Common myeloid progenitor, CD34-positive (primary cell): ENCODE measurements around the gene TMEM242. TPM values are rescaled to one million over a fixed set of nuclear protein-coding genes. Genes with fewer than 3 reads are reported as not detected.

Experiments
- CTCF ChIA-PET: fragments of 350-600 bp; sonication (Branson Sonifier 250); formaldehyde crosslinking; loops from one replicate; lab custom pipeline; 2021; ENCODE audit warnings: antibody characterized with exemption; lab: Charles Lee
- POLR2A ChIA-PET: fragments of 350-600 bp; sonication (Branson Sonifier 250); formaldehyde crosslinking; loops from one replicate; lab custom pipeline; 2021; ENCODE audit warnings: antibody characterized with exemption; lab: Charles Lee
- DNase-seq, 3 donors: peaks; one replicate each; pipeline versions ENCODE4 v3.0.0 to v3.0.0-alpha.2; 2013
- H3K27ac ChIP-seq, 2 experiments: 1 replicate in 1 of 2; 2 replicates in 1 of 2; pipeline ENCODE4 v1.7.0; 2013; ENCODE audit warnings: inconsistent platforms in 2 of 2, low read length in 2 of 2, mild to moderate bottlenecking in 2 of 2, low read depth in 1 of 2, moderate library complexity in 1 of 2; ENCODE audit not compliant: severe bottlenecking in 2 of 2, insufficient read depth in 1 of 2, poor library complexity in 1 of 2
- H3K27me3 ChIP-seq, 5 experiments: replicated peaks in 2 of 5; 1 replicate in 3 of 5; 2 replicates in 2 of 5; pipeline versions ENCODE4 v1.6.1 to v1.7.0; 2013; ENCODE audit warnings: low read length in 4 of 5, mild to moderate bottlenecking in 2 of 5, moderate library complexity in 2 of 5, inconsistent platforms in 1 of 5; ENCODE audit not compliant: insufficient read depth in 5 of 5, control insufficient read depth in 4 of 5
- H3K36me3 ChIP-seq, 4 experiments: 1 replicate in 2 of 4; 2 replicates in 2 of 4; pipeline versions ENCODE4 v1.6.1 to v1.7.0; 2013; ENCODE audit warnings: low read length in 3 of 4, control low read depth in 1 of 4, mild to moderate bottlenecking in 1 of 4; ENCODE audit not compliant: control insufficient read depth in 4 of 4, insufficient read depth in 4 of 4
- H3K4me1 ChIP-seq, 4 experiments: 1 replicate in 3 of 4; 2 replicates in 1 of 4; pipeline versions ENCODE4 v1.6.1 to v1.7.1; 2013; ENCODE audit warnings: low read length in 3 of 4, mild to moderate bottlenecking in 3 of 4, control low read depth in 1 of 4, inconsistent platforms in 1 of 4, moderate library complexity in 1 of 4; ENCODE audit not compliant: control insufficient read depth in 4 of 4, insufficient read depth in 4 of 4; ENCODE audit errors: control extremely low read depth in 1 of 4
- H3K4me3 ChIP-seq, 7 experiments: 1 replicate in 4 of 7; 2 replicates in 3 of 7; pipeline versions ENCODE4 v1.5.1 to v1.7.0; 2013; ENCODE audit warnings: mild to moderate bottlenecking in 7 of 7, low read length in 6 of 7, moderate library complexity in 6 of 7, inconsistent platforms in 2 of 7, low read depth in 2 of 7, control low read depth in 1 of 7; ENCODE audit not compliant: insufficient read depth in 4 of 7, control insufficient read depth in 1 of 7; ENCODE audit errors: extremely low read depth in 1 of 7
- H3K9me3 ChIP-seq, 5 experiments: 1 replicate in 4 of 5; 2 replicates in 1 of 5; pipeline versions ENCODE4 v1.6.1 to v1.7.1; 2013; ENCODE audit warnings: low read length in 4 of 5, mild to moderate bottlenecking in 2 of 5, inconsistent platforms in 1 of 5, low read depth in 1 of 5, moderate library complexity in 1 of 5; ENCODE audit not compliant: control insufficient read depth in 4 of 5, insufficient read depth in 2 of 5; ENCODE audit errors: control extremely low read depth in 1 of 5
- WGBS: methylation state at CpG from one replicate; pipeline ENCODE4 v1.1.5; 2013; ENCODE audit not compliant: insufficient coverage; 5-methylcytosine and 5-hydroxymethylcytosine counted together
- polyA plus RNA-seq: library from polyadenylated mRNA; unstranded; fragments of 120-200 nt; gene quantifications from one replicate; pipeline ENCODE4 v1.2.1, GENCODE V29; 2013

The TMEM242 gene
- 11.3 TPM for polyA plus RNA-seq

DNA sequence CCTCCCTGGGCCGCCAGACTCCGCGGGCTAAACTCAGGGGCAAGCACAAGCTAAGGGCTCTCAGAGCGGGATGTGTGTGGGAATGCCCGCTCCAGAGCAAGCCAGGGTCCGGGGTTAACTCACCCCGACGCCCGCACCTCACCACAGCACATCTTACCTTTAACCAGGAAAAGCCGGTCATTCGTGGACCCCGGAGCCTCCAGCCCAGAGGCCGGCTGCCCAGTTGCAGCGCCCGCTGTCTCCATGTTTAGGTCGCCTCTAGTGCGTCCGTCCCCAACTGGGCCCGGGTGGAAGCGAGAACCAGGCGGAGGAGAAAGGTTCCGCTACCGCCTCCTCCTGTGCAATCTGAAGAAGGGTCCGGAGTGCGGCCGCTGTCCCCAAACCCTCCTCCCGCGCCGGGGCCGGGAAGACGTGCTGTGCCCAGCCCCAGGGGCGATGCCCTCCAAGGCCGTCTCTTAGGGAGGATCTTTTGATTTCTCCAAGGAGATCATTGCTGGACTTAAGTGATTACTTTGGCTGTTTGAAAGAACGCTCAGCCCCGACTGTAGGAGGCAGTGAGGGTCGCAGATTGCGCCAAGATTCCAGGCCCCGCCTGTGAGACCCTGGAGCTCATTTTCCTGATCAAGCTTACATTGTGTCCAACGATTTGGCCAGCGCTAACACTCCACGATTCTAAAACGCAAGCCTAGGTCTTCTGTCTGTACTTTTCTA lies at the start of gene TMEM242:
TSS of gene TMEM242 (minus strand) at position 265 of the 711 bp plus-strand sequence. CDS start at position 245, 20 bp downstream.
- CTCF ChIA-PET, result interaction anchor here (0.6 to 5.9 kb wide), 7 partner anchors 9 to 645 kb away, joined by 3 to 71 read pairs (median 3); no protein-coding TSS in a partner anchor
- H3K9me3 ChIP-seq, result no peaks in the 10 kb centered on the region
- peaks cover 8 to 19% (median 11%) of the 10 kb centered on the region in 4 experiments for H3K4me1 ChIP-seq
- peaks cover 4 to 17% (median 10%) of the 10 kb centered on the region in 4 experiments for H3K36me3 ChIP-seq
- H3K4me3 ChIP-seq, result peak within 1 kb of the TSS; percentile 78 to 97 (median 96)
- peak within 1 kb of the TSS; percentile 82 to 91 for H3K27ac ChIP-seq
- peaks cover 0 to 3% (median 0%) of the 10 kb centered on the region in 5 experiments for H3K27me3 ChIP-seq
- peak; percentile 95 to 96 (median 95) for DNase-seq
- WGBS, result 0% methylated on average over 34 of the region's 42 CpGs
- POLR2A ChIA-PET, result interaction anchor here (0.6 to 1.4 kb wide), 2 partner anchors 14 to 71 kb away, joined by 3 to 5 read pairs; no protein-coding TSS in a partner anchor

DNA sequence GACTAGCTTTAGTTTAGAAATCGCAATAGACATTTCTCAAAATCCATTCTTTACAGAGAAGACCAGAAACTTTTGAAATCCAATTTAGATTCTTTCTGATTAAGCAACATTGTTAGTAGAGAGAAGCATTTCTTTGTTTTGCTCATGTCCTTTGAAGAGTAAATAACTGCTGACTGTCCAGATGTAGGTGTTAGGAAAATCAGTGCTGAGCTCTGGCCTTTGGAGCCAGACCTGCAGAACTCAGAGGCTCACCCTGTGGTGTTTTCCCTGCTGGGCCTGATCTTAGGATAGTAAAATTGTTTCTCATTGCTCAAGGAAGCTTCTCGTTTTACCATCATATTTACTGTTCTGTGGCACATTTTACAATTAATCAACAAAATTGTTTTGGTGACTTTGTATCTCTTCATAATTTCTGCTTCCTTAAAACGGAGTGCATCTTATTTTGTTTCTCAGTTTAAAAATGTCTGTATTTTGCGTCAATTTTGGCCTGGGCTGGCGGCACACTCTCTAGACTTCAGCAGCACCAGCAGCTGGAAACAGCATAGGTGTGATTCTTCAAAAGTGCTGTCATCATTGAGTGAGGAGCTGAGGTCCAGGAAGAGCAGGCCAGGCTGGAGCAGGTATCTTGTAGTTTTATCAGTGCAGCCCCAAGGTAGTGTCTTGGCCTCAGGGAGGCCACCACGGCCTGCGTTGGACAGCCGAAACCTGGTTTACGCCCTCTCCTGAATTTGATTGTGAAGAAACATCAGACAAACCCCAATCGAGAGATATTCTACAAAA lies 49.4 kb upstream of the TMEM242 start:
- Histone ChIP-seq H3K4me3 (no peak overlapping the region), H3K9me3 (no peaks in the 10 kb centered on the region), H3K27ac (no peak overlapping the region), H3K27me3 (no peaks in the 10 kb centered on the region), H3K4me1 (peaks cover 0 to 20% (median 18%) of the 10 kb centered on the region in 4 experiments), H3K36me3 (no peaks in the 10 kb centered on the region)
- ChIA-PET POLR2A (no interaction called here), CTCF (no interaction called here)
- DNase-seq, result no peak
- 100% methylated on average over 6 of the region's 10 CpGs for WGBS

DNA sequence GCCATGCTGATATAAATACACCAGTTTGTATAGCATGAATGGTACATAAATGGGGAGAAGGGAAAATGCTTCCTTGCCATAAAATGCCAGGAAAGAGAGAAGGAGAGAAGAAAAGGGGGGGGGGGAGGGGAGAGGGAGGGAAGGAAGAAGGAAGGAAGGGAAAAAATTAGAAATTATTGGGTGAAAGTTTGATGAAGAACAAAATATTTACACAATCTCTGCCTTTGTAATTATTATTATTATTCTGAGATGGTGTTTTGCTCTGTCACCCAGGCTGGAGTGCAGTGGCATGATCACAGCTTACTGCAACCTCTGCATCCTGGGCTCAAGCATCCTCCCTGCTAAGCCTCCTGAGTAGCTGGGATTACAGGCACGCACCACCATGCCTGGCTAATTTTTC lies 47.4 kb upstream of the TMEM242 start:
- no peaks in the 10 kb centered on the region for H3K27me3 ChIP-seq
- WGBS, result 100% methylated on average over 1 of the region's 1 CpG
- CTCF ChIA-PET, result interaction anchor here (0.9 to 1.4 kb wide), 4 partner anchors 9 to 53 kb away, joined by 3 to 7 read pairs (median 4); no protein-coding TSS in a partner anchor
- POLR2A ChIA-PET, result no interaction called here
- H3K9me3 ChIP-seq, result no peaks in the 10 kb centered on the region
- no peaks in the 10 kb centered on the region for H3K36me3 ChIP-seq
- peaks cover 0 to 20% (median 18%) of the 10 kb centered on the region in 4 experiments for H3K4me1 ChIP-seq
- H3K27ac ChIP-seq, result no peak overlapping the region
- H3K4me3 ChIP-seq, result no peak overlapping the region
- DNase-seq, result no peak

DNA sequence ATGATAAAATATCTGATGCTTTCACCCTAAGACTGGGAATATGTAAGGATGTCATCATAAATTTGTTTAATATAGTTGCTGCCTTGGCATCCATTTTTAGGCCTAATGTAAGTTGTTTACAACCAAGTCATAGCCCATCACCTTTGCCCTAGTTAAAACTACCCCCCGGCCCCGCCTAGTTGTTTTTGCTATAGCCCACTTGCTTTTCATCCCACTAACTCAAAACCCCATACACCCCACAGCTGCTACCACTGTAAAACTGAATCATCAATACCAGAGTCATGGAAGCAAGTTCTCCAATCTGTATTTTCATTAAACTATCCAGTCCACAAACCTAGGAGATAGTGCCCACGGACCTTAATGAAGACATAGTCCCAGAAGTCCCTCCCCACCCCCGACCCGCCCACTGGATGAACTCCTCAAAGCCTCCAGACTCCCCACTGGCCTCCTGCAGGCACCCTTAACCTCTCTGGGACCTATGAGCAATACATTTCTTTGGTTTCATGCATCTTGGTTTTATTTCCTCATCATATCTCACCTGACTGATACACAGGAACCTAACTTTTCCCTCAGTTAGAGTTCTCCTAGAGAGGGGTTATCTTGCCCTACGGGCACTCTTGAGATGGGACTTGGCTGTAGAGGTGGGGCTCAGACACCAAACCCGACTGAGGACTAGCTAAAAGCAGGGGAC lies 45.2 kb upstream of the TMEM242 start:
- H3K27me3 ChIP-seq, result no peaks in the 10 kb centered on the region
- DNase-seq, result peak in 1 of 3 donors; percentile 8
- no peak overlapping the region for H3K4me3 ChIP-seq
- H3K36me3 ChIP-seq, result no peaks in the 10 kb centered on the region
- no peaks in the 10 kb centered on the region for H3K9me3 ChIP-seq
- H3K4me1 ChIP-seq, result peaks cover 0 to 20% (median 18%) of the 10 kb centered on the region in 4 experiments
- H3K27ac ChIP-seq, result no peak overlapping the region
- 94% methylated on average over 5 of the region's 7 CpGs for WGBS
- ChIA-PET CTCF (interaction anchor here (0.6 to 1.2 kb wide), 2 partner anchors 29 to 31 kb away, joined by 3 to 6 read pairs; no protein-coding TSS in a partner anchor), POLR2A (no interaction called here)

DNA sequence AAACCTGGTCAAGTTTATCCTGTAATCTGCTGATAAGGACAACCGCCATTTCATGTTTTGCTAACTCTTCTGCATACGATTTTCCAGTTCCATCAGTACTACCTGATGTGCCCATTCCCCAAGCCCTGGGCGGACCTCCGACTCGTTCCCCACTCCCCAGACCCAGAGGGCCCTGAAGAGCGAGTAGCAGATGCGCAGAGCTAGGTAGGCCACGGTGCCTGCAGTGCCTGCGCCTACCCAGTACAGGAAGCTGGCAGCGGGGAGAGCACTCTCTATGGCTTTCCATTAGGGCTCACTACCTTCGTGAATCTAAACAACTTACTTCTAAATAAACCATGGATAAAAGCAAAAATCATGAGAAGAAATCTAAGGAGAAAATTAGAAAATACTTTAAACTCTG lies 43.3 kb upstream of the TMEM242 start:
- Histone ChIP-seq H3K27ac (no peak overlapping the region), H3K9me3 (no peaks in the 10 kb centered on the region), H3K36me3 (no peaks in the 10 kb centered on the region), H3K27me3 (no peaks in the 10 kb centered on the region), H3K4me1 (peaks cover 0 to 27% (median 21%) of the 10 kb centered on the region in 4 experiments), H3K4me3 (no peak overlapping the region)
- 98% methylated on average over 9 of the region's 11 CpGs for WGBS
- CTCF ChIA-PET, result no interaction called here
- POLR2A ChIA-PET, result no interaction called here
- no peak for DNase-seq

DNA sequence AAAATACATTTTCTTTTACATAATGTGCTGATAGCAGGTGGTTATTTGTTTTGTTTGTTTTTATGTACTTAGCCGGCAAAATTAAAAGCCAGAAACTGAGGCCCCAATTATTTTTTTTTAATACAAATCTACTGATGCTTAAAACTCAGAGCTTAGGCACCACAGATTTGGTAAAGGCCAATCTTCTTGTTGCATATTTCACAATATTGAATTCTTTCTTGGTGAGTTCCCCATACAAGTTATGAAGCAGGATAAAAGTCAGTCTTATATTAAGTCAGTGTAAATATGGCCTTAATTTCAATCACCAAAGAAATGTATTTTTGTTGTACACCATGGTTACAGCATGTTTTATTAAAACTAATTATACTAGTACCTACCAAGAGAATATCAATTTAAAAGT lies 41.4 kb upstream of the TMEM242 start:
- H3K36me3 ChIP-seq, result no peaks in the 10 kb centered on the region
- no peaks in the 10 kb centered on the region for H3K9me3 ChIP-seq
- ChIA-PET CTCF (interaction anchor here (1.2 to 1.4 kb wide), 4 partner anchors 10 to 28 kb away, joined by 3 to 4 read pairs (median 3); no protein-coding TSS in a partner anchor), POLR2A (no interaction called here)
- peaks cover 0 to 24% (median 14%) of the 10 kb centered on the region in 4 experiments for H3K4me1 ChIP-seq
- H3K4me3 ChIP-seq, result no peak overlapping the region
- WGBS, result no CpG with 5 or more reads among the region's 1 CpG
- H3K27ac ChIP-seq, result no peak overlapping the region
- no peak for DNase-seq
- no peaks in the 10 kb centered on the region for H3K27me3 ChIP-seq
